SK-N-SH treated with all-trans-retinoic acid at 6 μM for 48 hours (cell line): ENCODE results near the gene MTMR10.

Source experiments
- ATAC-seq: fragments of 200-7000 bp; cut with Tn5 transposase; 3 replicates; pipeline ENCODE4 v1.9.1; 2020; ENCODE audit warnings: mild to moderate bottlenecking, moderate library complexity
- ARNTL ChIP-seq: fragments of 450-650 bp; formaldehyde crosslinking; IDR thresholded peaks from 2 replicates; pipeline ENCODE4 v1.5.0; 2020; ENCODE audit warnings: low read depth, mild to moderate bottlenecking, moderate library complexity, borderline replicate concordance
- BACH2 ChIP-seq: fragments of 250-450 bp; sonication (Bioruptor Pico); IDR thresholded peaks from 2 replicates; pipeline ENCODE4 v1.9.0; 2021; ENCODE audit warnings: mild to moderate bottlenecking, borderline replicate concordance
- CREB5 ChIP-seq: fragments of 250-450 bp; sonication (Bioruptor Pico); IDR thresholded peaks from 2 replicates; pipeline ENCODE4 v1.5.1; 2020; ENCODE audit warnings: low read depth, mild to moderate bottlenecking, moderate library complexity
- CSDC2 ChIP-seq: fragments of 250-450 bp; sonication (Bioruptor Pico); IDR thresholded peaks from 2 replicates; pipeline ENCODE4 v1.5.0; 2020; ENCODE audit warnings: mild to moderate bottlenecking, moderate library complexity
- ESRRG ChIP-seq: fragments of 250-450 bp; sonication (Bioruptor Pico); IDR thresholded peaks from 2 replicates; pipeline ENCODE4 v1.6.1; 2021; ENCODE audit warnings: mild to moderate bottlenecking
- GLIS3 ChIP-seq: fragments of 250-450 bp; sonication (Bioruptor Pico); IDR thresholded peaks from 2 replicates; pipeline ENCODE4 v1.5.0; 2020; ENCODE audit warnings: mild to moderate bottlenecking, moderate library complexity
- ISL1 ChIP-seq: fragments of 250-450 bp; sonication (Bioruptor Pico); IDR thresholded peaks from 2 replicates; pipeline ENCODE4 v2.1.2; 2022; ENCODE audit warnings: mild to moderate bottlenecking, moderate library complexity
- OSR1 ChIP-seq: fragments of 250-450 bp; sonication (Bioruptor Pico); IDR thresholded peaks from 2 replicates; pipeline ENCODE4 v1.8.0; 2022; ENCODE audit warnings: moderate library complexity, mild to moderate bottlenecking, inconsistent platforms
- RARB ChIP-seq: fragments of 250-450 bp; sonication (Bioruptor Pico); IDR thresholded peaks from 2 replicates; pipeline ENCODE4 v1.8.0; 2021; ENCODE audit warnings: mild to moderate bottlenecking, moderate library complexity
- SNAI2 ChIP-seq: fragments of 250-450 bp; sonication (Bioruptor Pico); IDR thresholded peaks from 2 replicates; pipeline ENCODE4 v1.5.0; 2020; ENCODE audit warnings: mild to moderate bottlenecking, moderate library complexity
- TCF4 ChIP-seq: fragments of 250-450 bp; sonication (Bioruptor Pico); IDR thresholded peaks from 2 replicates; pipeline ENCODE4 v1.8.0; 2021; ENCODE audit warnings: mild to moderate bottlenecking, moderate library complexity, borderline replicate concordance
- TOX ChIP-seq: fragments of 250-450 bp; sonication (Bioruptor Pico); IDR thresholded peaks from 2 replicates; pipeline ENCODE4 v1.8.0; 2021; ENCODE audit warnings: mild to moderate bottlenecking, moderate library complexity, borderline replicate concordance
- ZC3H10 ChIP-seq: fragments of 250-450 bp; sonication (Bioruptor Pico); IDR thresholded peaks from 2 replicates; pipeline ENCODE4 v1.5.1; 2021; ENCODE audit warnings: mild to moderate bottlenecking, moderate library complexity
- ZNF70 ChIP-seq: fragments of 450-650 bp; formaldehyde crosslinking; IDR thresholded peaks from 2 replicates; pipeline ENCODE4 v1.5.0; 2020; ENCODE audit warnings: mild to moderate bottlenecking, moderate library complexity
- ZNF8 ChIP-seq: fragments of 450-650 bp; formaldehyde crosslinking; IDR thresholded peaks from 2 replicates; pipeline ENCODE4 v1.5.0; 2020; ENCODE audit warnings: mild to moderate bottlenecking, moderate library complexity
- TF ChIP-seq, protein P1 (sequence below): fragments of 250-450 bp; sonication (Bioruptor Pico); IDR thresholded peaks from 2 replicates; pipeline ENCODE4 v1.5.1; 2021; ENCODE audit warnings: mild to moderate bottlenecking, moderate library complexity
- TF ChIP-seq, protein P2 (sequence below): fragments of 250-450 bp; sonication (Bioruptor Pico); IDR thresholded peaks from 2 replicates; pipeline ENCODE4 v1.8.0; 2020; ENCODE audit warnings: mild to moderate bottlenecking, moderate library complexity, borderline replicate concordance
- TF ChIP-seq, protein P3 (sequence below): fragments of 250-450 bp; sonication (Bioruptor Pico); IDR thresholded peaks from 2 replicates; pipeline ENCODE4 v1.5.0; 2020; ENCODE audit warnings: mild to moderate bottlenecking, moderate library complexity

The MTMR10 gene

DNA sequence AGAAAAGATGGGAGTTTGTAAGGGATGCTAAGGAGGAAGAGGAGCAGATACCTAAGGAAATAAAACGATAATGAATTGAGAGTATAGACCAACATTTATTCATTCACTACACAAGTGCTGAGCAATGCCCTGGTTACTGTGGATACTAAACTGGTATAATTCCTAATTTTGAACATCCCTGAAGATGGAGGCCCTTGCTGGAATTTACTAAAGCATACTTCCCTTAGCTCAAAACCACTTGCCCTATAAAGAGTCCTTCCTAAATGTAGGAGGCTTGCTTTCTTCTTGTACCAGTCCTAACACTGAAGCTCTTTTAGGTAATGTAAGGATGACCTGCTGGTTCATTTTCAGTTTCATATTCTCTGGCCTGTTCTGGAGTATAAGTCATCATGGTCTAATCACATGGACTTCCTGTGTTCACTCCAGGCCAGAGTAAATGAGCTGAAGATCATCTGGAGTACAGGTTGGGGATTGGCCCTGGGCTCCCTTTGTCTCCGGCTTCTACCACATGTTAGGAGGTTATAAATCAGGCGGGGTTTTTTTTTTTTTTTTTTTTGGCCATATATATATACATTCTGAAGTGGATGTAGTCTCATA is 40.1 kb upstream of the MTMR10 start:
- ATAC-seq: no peak
- TF ChIP-seq, protein P1, sequence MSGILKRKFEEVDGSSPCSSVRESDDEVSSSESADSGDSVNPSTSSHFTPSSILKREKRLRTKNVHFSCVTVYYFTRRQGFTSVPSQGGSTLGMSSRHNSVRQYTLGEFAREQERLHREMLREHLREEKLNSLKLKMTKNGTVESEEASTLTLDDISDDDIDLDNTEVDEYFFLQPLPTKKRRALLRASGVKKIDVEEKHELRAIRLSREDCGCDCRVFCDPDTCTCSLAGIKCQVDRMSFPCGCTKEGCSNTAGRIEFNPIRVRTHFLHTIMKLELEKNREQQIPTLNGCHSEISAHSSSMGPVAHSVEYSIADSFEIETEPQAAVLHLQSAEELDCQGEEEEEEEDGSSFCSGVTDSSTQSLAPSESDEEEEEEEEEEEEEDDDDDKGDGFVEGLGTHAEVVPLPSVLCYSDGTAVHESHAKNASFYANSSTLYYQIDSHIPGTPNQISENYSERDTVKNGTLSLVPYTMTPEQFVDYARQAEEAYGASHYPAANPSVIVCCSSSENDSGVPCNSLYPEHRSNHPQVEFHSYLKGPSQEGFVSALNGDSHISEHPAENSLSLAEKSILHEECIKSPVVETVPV: no peak
- TF ChIP-seq CREB5: no peak
- no peak for TF ChIP-seq CSDC2 (CRISPR knock-in tag)
- no peak for TF ChIP-seq ZNF8 (CRISPR knock-in tag)
- no peak for TF ChIP-seq TOX (CRISPR knock-in tag)
- no peak for TF ChIP-seq ZNF70 (CRISPR knock-in tag)
- TF ChIP-seq, protein P2, sequence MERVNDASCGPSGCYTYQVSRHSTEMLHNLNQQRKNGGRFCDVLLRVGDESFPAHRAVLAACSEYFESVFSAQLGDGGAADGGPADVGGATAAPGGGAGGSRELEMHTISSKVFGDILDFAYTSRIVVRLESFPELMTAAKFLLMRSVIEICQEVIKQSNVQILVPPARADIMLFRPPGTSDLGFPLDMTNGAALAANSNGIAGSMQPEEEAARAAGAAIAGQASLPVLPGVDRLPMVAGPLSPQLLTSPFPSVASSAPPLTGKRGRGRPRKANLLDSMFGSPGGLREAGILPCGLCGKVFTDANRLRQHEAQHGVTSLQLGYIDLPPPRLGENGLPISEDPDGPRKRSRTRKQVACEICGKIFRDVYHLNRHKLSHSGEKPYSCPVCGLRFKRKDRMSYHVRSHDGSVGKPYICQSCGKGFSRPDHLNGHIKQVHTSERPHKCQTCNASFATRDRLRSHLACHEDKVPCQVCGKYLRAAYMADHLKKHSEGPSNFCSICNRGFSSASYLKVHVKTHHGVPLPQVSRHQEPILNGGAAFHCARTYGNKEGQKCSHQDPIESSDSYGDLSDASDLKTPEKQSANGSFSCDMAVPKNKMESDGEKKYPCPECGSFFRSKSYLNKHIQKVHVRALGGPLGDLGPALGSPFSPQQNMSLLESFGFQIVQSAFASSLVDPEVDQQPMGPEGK (CRISPR knock-in tag): no peak
- TF ChIP-seq ISL1 (CRISPR knock-in tag): no peak
- TF ChIP-seq BACH2 (CRISPR knock-in tag): no peak
- TF ChIP-seq OSR1 (CRISPR knock-in tag): no peak
- TF ChIP-seq, protein P3, sequence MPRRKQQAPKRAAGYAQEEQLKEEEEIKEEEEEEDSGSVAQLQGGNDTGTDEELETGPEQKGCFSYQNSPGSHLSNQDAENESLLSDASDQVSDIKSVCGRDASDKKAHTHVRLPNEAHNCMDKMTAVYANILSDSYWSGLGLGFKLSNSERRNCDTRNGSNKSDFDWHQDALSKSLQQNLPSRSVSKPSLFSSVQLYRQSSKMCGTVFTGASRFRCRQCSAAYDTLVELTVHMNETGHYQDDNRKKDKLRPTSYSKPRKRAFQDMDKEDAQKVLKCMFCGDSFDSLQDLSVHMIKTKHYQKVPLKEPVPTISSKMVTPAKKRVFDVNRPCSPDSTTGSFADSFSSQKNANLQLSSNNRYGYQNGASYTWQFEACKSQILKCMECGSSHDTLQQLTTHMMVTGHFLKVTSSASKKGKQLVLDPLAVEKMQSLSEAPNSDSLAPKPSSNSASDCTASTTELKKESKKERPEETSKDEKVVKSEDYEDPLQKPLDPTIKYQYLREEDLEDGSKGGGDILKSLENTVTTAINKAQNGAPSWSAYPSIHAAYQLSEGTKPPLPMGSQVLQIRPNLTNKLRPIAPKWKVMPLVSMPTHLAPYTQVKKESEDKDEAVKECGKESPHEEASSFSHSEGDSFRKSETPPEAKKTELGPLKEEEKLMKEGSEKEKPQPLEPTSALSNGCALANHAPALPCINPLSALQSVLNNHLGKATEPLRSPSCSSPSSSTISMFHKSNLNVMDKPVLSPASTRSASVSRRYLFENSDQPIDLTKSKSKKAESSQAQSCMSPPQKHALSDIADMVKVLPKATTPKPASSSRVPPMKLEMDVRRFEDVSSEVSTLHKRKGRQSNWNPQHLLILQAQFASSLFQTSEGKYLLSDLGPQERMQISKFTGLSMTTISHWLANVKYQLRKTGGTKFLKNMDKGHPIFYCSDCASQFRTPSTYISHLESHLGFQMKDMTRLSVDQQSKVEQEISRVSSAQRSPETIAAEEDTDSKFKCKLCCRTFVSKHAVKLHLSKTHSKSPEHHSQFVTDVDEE (CRISPR knock-in tag): no peak
- no peak for TF ChIP-seq SNAI2 (CRISPR knock-in tag)
- no peak for TF ChIP-seq RARB (CRISPR knock-in tag)
- TF ChIP-seq, all 23 proteins: peak for 0

- no peak for ATAC-seq
Observed at GRCh38 chr15:31027910-31028578, 36.6 kb upstream of the MTMR10 start.

More at GRCh38 chr15:31027910-31028578, 36.6 kb upstream of the MTMR10 start:
- TF ChIP-seq, protein P1: 0 out of 2 replicates have a peak, but pooled peaks have one; percentile 57
- TF ChIP-seq SNAI2 (CRISPR knock-in tag): 0 out of 2 replicates have a peak, but pooled peaks have one; percentile 16
- TF ChIP-seq, protein P2 (CRISPR knock-in tag): peak; percentile 54; the same call in 1 of the 2 replicates
- TF ChIP-seq ZC3H10 (CRISPR knock-in tag): 0 out of 2 replicates have a peak, but pooled peaks have one; percentile 16
- TF ChIP-seq ARNTL (CRISPR knock-in tag): no peak
- TF ChIP-seq, protein P3 (CRISPR knock-in tag): no peak
- peak; percentile 57; the same call in 1 of the 2 replicates for TF ChIP-seq TCF4 (CRISPR knock-in tag)
- TF ChIP-seq ESRRG (CRISPR knock-in tag): no peak
- TF ChIP-seq ISL1 (CRISPR knock-in tag): peak; percentile 95
- TF ChIP-seq GLIS3: no peak
